NB4 (cell line): ENCODE results near the gene CHAMP1.

Source experiments
- MYC ChIP-seq: IDR thresholded peaks from 2 replicates; pipeline ENCODE4 v1.6.1; 2011; ENCODE audit warnings: low read depth, low read length
- POLR2A ChIP-seq: IDR thresholded peaks from 2 replicates; pipeline ENCODE4 v1.6.1; 2011; ENCODE audit warnings: mild to moderate bottlenecking; ENCODE audit not compliant: insufficient read length; ENCODE audit errors: extremely low read depth
- TF ChIP-seq, protein P1 (sequence below): IDR thresholded peaks from one replicate; pipeline ENCODE4 v1.5.1; 2012; ENCODE audit warnings: low read depth, low read length
- TF ChIP-seq, protein P2 (sequence below): IDR thresholded peaks from 2 replicates; pipeline ENCODE4 v1.6.1; 2011; ENCODE audit warnings: low read depth, low read length

DNA sequence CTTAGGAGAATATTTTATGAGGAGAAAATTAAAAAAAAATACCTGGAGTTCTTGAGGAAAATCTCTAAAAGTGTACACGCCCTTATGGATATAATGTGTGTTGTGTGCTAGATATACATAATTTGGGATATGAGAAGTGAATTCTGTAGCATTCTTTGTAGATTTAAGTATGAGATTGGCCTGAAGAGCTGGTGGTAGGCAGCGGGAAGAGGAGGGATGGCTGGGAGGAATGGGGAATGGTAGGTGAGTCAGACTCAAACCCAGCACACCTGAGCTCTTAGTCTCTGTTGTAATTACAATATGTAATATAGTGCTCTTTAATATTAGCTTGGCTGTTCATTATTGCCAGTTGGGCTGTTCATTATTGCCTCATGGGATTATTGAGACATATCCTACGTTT lies 7.0 kb downstream of the CHAMP1 start:
- TF ChIP-seq, protein P1, sequence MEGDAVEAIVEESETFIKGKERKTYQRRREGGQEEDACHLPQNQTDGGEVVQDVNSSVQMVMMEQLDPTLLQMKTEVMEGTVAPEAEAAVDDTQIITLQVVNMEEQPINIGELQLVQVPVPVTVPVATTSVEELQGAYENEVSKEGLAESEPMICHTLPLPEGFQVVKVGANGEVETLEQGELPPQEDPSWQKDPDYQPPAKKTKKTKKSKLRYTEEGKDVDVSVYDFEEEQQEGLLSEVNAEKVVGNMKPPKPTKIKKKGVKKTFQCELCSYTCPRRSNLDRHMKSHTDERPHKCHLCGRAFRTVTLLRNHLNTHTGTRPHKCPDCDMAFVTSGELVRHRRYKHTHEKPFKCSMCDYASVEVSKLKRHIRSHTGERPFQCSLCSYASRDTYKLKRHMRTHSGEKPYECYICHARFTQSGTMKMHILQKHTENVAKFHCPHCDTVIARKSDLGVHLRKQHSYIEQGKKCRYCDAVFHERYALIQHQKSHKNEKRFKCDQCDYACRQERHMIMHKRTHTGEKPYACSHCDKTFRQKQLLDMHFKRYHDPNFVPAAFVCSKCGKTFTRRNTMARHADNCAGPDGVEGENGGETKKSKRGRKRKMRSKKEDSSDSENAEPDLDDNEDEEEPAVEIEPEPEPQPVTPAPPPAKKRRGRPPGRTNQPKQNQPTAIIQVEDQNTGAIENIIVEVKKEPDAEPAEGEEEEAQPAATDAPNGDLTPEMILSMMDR: no peak
- TF ChIP-seq POLR2A (no peak), MYC (no peak)
- TF ChIP-seq, protein P2, sequence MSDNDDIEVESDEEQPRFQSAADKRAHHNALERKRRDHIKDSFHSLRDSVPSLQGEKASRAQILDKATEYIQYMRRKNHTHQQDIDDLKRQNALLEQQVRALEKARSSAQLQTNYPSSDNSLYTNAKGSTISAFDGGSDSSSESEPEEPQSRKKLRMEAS: no peak
